HG02870 (cell line): Measurements from ENCODE around the gene PCNX1.

Experiments used
- ATAC-seq: cut with Tn5 transposase; IDR thresholded peaks from one replicate; pipeline ENCODE4 v1.9.1; 2021; ENCODE audit warnings: mild to moderate bottlenecking, moderate library complexity; ENCODE audit not compliant: unreplicated experiment

PCNX1 gene

GRCh38 chr14:70955543-70956480 lies 48.6 kb downstream of the PCNX1 start:
- no peak for ATAC-seq

GRCh38 chr14:70956511-70956910 lies 49.3 kb downstream of the PCNX1 start:
- ATAC-seq, result no peak

GRCh38 chr14:70957710-70958109 lies 50.5 kb downstream of the PCNX1 start:
- no peak for ATAC-seq

GRCh38 chr14:70962935-70963334 lies 55.7 kb downstream of the PCNX1 start:
- no peak for ATAC-seq

- ATAC-seq, result no peak
Observed at GRCh38 chr14:70964492-70964891, 57.2 kb downstream of the PCNX1 start.

GRCh38 chr14:70971560-70971959 lies 64.3 kb downstream of the PCNX1 start:
- no peak for ATAC-seq

- no peak for ATAC-seq
Observed at GRCh38 chr14:70972107-70972976, 65.1 kb downstream of the PCNX1 start.

- no peak for ATAC-seq
Observed at GRCh38 chr14:70976591-70976990, 69.3 kb downstream of the PCNX1 start.

GRCh38 chr14:70981000-70981952 lies 74.0 kb downstream of the PCNX1 start:
- ATAC-seq, result no peak

GRCh38 chr14:70982200-70982599 lies 74.9 kb downstream of the PCNX1 start:
- no peak for ATAC-seq

GRCh38 chr14:70987041-70987440 lies 79.8 kb downstream of the PCNX1 start:
- ATAC-seq, result no peak

GRCh38 chr14:70988452-70988851 lies 81.2 kb downstream of the PCNX1 start:
- no peak for ATAC-seq

- ATAC-seq, result no peak
Observed at GRCh38 chr14:70993931-70994330, 86.7 kb downstream of the PCNX1 start.

GRCh38 chr14:70995211-70995610 lies 88.0 kb downstream of the PCNX1 start:
- no peak for ATAC-seq

GRCh38 chr14:70995671-70996070 lies 88.4 kb downstream of the PCNX1 start:
- ATAC-seq, result no peak

- ATAC-seq, result no peak
Observed at GRCh38 chr14:70999117-70999516, 91.9 kb downstream of the PCNX1 start.

GRCh38 chr14:71000091-71000490 lies 92.8 kb downstream of the PCNX1 start:
- no peak for ATAC-seq

- ATAC-seq, result no peak
Observed at GRCh38 chr14:71001742-71002141, 94.5 kb downstream of the PCNX1 start.

GRCh38 chr14:71003156-71003555 lies 95.9 kb downstream of the PCNX1 start:
- no peak for ATAC-seq

- ATAC-seq, result no peak
Observed at GRCh38 chr14:71004481-71004880, 97.2 kb downstream of the PCNX1 start.

GRCh38 chr14:71005076-71005475 lies 97.8 kb downstream of the PCNX1 start:
- ATAC-seq, result no peak
